HG03521 (cell line): Measurements from ENCODE around the gene BBIP1.
"Not testable (repeated sequence)": the region's sequence is repeated elsewhere in the genome, so short reads cannot be mapped to it uniquely, and the experiment has no call there.

Source experiments
- ATAC-seq: cut with Tn5 transposase; IDR thresholded peaks from one replicate; pipeline ENCODE4 v1.9.1; 2021; ENCODE audit warnings: mild to moderate bottlenecking, moderate library complexity; ENCODE audit not compliant: unreplicated experiment

BBIP1 gene

DNA sequence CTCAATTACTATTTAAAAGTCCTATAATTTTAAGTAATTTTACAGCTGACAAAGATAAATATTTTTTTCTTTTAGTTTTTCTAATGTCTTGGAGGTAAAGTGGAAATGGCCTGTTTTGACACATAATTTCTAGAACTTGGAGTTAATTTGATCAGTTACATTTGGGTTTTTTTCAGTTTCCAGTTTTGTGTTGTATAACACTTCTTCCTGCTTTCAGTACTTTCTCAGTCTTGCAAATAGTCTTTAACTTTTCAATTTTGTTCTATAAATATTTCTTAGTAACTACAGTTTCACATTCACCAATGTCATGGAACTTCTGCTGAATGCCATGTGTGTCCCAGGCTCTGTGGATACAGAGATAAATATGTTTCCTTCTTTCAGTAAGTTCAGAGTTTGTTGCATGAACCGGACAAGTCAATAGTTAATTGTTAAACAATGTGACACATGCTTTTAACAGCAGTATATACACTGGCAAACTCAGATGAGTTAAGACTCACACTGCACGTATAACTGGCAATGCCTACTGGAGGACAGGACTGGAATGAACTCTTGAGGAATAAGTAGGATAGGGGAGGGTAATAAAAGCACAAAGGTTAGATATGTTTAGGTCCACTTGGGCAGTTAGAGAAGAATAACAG is 5.0 kb upstream of the BBIP1 start:
- ATAC-seq = no peak

DNA sequence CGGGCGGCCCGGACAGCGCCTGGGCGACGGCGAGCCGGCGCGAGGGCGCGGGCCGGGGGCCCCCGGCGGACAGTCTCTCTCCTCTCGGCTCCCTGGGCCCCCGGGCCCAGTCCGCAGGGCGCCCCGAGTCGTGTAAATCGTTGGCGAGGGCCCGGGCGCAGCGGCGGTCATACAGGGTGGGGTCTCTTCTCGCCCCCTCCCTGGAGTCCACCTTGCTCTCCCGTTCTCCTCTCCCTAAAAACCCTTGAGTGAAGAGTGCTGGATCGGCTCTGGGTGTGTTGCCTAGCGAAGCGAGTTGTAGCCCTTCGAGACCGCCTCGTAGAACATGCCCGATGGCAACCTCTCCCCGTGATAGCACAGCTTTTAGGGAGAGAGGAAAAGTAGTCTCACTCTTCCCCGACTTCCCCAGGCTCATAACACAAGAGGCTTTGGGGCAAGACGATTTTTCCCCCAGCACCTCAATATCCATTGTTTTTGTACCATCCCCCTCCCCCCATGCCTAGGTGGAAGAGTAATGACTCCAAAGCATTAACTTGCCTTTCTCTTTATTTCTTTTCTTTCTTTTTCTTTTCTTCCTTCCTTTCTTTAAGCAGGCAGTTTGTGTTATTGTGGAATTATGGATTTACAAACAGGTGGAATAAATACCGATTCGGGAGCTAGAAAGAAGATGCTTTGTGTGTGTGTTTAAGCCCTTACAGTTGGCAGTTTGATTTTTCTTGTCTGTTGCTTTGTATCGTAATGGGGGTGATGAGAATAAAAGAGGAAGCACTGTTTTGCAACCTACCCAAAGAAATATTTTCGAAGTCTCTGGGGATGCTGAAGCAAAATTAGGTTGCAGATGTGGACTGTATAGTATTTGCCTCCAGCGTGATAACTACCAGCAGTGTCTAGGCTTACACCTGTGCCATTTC is 1.2 kb upstream of the BBIP1 start:
- peak; percentile 28 for ATAC-seq

GRCh38 chr10:110919349-110919931 is 460 bp upstream of the BBIP1 start, which contains the start of gene SHOC2:
TSS of gene SHOC2 (plus strand) at chr10:110919604. CDS start at chr10:110964359, 44,755 bp downstream.
- peak; percentile 20 for ATAC-seq

GRCh38 chr10:110918269-110918642 is 724 bp downstream of the BBIP1 start:
- ATAC-seq = no peak

DNA sequence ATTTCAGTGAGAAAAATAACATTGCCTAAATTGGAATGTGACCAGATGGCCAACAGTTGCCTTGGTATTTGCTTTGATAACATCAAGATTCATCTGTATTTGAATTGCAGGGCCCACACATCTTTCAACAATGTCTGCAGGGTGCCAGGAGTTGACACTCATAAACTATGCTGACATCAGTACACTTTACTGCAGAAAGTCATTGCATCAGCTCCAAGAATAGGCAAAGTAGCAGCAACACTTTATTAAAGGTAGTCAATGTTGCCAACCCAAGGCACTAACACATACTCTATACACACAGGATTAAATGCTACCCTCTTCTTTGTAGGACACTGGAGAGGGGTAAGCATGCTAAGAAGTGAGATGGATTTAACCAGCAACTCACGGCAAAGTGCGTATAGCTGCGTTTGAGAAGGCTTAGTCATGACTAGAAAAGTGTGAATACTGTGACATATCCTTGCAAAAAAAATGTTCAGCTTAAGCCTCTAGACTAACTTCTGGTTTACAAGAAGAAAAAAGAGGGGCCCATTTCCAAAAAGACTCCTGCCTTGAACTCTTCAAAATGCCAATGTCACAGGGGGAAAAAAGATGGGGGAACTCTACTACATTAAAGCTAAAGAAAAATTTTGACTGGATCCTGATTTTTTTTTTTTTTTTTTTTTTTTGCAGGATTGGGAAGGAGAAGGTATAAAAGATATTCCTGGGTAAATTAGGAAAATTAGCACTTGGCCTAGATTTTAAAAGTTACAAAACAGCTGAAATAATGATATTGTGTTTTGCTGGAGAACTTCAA is 2.2 kb downstream of the BBIP1 start:
- ATAC-seq = no peak

DNA sequence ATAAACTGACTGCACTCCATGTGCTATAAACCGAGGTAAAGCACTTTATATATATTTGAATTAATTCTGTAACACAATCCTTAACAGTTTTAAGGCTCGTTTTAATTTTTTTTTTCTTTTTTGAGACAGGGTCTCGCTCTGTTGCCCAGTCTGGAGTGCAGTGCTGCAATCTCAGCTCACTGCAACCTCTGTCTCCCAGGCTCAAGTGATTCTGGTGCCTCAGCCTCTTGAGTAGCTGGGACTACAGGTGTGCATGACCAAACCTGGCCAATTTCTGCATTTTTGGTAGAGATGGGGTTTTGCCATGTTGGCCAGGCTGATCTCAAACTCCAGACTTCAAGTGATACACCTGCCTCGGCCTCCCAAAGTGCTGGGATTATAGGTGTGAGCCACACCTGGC is 3.4 kb downstream of the BBIP1 start:
- ATAC-seq = not testable (repeated sequence)

- ATAC-seq = no peak
Measured at GRCh38 chr10:110915035-110915434, 3.9 kb downstream of the BBIP1 start.

GRCh38 chr10:110914431-110914830 is 4.5 kb downstream of the BBIP1 start:
- no peak for ATAC-seq

DNA sequence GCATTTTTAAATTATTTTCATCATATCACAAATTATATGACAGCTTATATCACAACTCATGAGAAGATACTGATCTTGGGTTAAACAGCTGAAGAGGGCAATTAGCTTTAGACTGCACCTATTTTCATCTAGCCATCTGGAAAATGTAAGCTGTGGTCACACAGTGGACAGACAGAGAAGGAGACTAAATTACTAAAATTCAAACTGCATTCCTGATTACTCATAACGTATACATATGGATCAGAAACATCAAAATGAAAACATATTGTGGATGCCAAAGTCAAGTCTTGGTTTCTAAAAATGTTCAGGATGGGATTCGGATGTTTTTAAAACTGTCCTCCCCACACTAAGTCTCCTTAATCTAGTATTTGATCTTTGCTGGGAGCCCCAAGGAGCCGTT is 6.6 kb downstream of the BBIP1 start:
- ATAC-seq = no peak

- ATAC-seq = no peak
Measured at GRCh38 chr10:110910138-110910537, 8.8 kb downstream of the BBIP1 start.

GRCh38 chr10:110903280-110904278 is 15.4 kb downstream of the BBIP1 start:
- ATAC-seq = no peak

DNA sequence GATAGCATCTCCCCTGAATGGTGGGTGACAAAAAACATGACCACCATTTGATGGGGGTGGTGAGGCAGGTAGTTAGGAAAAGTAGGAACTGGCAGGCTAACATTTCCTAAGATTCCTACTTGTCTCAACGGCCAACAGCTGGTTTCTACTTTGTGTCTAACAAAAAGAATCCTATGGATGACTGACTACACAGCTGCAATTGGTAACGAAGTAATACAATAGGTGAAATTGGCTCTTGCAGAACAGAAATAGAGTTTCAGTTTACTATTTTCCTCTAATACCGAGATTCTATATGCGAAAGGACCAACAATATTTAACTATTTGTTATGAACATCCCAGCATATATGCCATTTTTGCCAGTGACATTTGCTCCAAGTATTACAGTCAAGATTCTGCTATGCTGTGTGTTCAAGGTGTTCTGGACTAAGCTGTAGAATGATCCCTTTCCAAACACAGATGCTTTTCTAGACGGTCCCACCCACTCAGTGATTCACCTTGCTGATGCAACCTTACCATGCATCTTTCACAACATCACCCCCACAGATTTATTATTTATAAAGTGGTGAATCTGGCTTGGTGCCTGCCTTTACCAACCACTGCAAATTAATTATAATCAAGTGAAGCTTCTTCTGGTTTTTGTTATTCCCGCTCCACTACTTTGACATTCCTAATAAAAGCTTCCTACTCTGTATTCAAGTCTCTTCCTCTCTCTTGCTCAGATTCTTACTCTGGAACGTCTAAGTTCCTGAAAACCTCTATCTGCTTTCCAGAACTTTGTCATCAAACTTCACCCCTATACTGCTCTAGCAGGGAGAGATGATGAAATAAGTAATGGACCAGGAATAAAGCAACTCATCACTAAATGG is 16.8 kb downstream of the BBIP1 start:
- no peak for ATAC-seq

GRCh38 chr10:110900983-110901382 is 18.0 kb downstream of the BBIP1 start:
- no peak for ATAC-seq

DNA sequence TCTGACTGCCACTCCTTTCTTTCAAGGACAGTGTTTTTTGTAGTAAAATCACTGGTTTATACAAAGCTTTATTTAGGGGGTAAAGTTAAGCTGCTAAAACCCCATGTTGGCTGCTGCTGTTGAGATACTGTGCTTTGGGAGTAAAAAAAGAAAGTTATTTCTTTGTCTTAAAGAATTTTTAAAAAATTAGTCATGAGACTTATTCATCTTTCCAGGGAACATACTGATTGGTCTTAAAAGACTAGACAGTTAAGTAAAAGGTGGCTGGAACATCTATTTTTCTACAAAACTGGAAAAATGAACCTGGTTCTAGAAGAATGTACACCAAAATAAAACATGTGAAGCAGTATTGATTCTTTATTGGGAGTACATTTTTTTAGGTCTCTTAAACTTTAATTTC is 20.6 kb downstream of the BBIP1 start:
- no peak for ATAC-seq

GRCh38 chr10:110897184-110897583 is 21.8 kb downstream of the BBIP1 start:
- ATAC-seq = no peak

DNA sequence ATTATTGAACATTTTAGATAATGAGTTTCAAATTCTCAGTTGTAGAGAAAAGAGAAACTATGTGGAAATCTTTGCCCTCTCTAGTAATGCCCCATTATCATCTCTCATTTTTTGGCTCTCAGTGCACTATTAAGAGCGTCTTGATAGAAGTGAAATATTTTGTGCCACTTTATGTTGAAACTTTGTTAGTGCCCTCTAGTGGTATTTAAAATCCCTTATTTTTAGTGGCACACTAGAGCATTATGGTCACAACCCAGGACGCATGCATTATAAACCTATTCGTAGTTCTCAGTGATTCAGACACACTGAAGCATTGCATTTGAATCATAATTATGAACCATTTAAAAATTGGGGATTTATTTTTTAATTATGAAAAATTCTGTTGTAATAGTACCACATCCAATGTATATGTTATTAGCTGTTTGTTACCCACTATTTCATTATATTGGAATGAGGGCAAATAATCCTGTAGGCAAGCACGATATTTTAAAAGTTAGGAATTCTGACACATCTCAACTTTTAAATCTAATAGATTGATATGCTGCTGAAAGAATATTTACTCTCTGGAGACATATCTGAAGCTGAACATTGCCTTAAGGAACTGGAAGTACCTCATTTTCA is 25.3 kb downstream of the BBIP1 start:
- ATAC-seq = no peak

DNA sequence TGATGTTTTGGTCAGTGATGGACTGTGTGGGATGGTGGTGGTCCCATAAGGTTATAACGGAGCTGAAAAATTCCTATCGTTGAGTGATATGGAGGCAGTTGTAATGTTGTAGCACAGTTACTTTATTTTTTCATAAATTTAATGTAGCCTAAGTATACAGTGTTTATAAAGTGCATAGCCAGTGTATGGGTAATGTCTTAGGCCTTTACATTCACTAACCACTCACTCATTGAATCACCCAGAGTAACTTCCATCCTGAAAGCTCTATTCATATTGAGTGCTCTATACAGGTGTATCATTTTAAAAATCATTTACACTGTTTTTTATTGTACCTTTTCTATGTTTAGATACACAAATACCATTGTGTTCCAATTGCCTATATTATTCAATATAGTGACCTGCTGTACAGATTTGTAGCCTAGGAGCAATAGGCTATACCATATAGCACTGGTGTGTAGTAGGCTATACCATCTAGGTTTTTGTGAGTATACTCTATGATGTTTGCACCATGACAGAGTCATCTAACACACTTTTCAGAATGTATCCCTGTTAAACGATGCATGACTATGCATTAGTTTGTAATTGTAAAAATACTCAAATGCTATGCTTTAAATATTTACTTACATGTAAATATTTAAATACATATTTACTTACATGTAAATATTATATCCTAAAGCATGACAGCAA is 26.2 kb downstream of the BBIP1 start:
- ATAC-seq = no peak

DNA sequence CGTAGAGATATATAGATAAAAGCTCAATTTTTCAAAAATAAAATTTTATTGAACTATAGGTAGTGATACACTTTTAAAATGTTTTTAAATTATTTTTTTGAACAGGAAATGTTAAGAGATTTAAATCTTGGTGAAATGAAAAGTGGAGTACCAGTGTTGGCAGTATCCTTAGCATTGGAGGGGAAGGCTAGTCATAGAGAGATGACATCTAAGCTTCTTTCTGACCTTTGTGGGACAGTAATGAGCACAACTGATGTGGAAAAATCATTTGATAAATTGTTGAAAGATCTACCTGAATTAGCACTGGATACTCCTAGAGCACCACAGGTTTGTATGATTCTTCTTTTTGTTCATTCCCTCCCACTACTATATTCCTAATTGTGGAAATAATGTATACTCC is 31.4 kb downstream of the BBIP1 start:
- no peak for ATAC-seq
